Measurements from ENCODE around the gene GINS1.

GINS1 gene

DNA sequence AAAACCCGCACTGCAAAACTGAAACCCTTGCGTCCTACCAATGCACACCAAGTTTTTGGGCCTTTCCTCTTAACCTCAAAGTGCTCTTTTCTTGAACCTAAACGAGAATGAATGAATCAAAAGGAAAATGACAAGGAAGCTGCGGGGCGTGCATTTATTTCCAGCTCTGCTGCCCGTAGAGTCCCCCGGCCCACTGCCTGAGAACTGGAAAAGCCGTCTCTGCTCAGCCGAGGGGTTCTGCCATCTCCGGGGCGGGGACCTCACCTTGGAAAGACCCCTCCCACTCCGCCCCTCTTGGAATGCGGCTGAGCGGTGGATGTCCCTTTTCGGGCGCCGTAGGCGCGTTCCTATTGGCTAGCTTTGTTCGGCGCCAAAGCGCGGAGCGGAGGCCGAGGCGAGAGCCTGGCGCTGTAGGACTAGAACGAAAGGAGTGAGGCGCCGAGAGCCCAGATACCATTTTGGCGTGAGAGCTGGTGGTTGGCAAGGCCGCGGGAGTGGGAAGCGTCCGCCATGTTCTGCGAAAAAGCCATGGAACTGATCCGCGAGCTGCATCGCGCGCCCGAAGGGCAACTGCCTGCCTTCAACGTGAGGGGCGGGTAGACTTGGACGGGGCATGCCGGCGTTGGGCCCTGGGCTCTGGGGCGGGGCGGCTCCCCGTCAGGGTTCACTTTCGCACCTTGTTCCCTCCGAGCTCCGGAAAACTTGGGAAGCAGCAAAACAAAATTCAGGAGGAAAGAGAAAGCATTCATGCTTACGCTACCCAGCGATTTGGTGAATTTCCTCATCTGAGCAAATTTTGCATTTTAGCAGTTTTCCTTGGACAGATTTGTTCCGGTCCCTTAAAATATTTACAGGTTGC, at the start of gene GINS1:
GINS1 (plus strand) TSS at position 363 of the 859 bp plus-strand sequence; CDS start at position 511, 148 bp downstream.
- DNase-seq (ENCODE audit: low read depth): peak; percentile 83

DNA sequence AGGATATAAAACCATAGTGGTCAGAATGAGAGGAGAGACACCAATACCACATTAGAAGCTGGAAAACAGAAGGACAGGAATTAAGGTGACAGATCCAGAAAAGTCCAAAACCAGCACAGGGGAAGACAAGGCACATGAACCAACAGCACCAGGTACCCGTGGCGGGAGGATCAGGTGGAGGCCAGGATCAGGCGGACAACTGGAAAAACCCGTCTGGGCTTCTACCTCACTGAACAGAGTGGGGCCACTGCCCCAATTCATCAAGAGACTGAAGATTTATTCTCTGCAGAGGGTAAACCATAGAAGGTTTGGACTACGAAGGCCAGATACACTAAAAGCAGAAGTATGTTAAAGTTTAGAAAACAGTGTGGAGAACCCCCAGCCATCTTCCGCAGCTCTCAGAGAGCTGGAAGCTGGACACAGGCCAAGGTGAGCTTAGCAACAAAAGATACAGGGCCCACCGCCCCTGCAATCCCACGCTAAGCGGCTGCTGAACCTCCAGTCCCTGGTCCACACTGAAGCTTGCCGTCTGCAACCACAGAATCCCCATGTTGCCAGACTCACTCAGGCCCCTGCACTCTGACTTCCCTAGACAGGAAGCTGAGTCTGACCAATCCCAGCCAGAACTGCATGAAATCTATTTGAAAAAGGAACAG, 46.7 kb upstream of the GINS1 start:
- DNase-seq (ENCODE audit: low read depth): peak; percentile 68

DNA sequence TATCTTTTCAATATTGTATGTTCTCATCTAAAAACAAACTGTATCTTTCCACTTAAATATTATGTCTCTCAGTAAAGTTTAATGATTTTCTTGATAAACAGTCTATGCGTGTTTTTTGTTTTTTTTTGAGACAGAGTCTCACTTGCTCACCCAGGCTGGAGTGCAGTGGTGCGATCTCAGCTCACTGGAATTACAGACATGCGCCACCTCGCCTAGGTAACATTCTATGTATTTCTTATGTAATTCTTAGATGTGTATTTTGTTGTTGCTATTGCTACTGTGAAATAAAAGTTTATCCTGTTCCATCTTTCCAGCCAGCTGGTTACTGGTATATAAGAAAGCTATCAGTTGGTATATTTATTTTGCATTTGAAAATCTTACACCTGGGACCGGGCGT, 46.2 kb upstream of the GINS1 start:
- peak; percentile 19 for DNase-seq (ENCODE audit: low read depth)

DNA sequence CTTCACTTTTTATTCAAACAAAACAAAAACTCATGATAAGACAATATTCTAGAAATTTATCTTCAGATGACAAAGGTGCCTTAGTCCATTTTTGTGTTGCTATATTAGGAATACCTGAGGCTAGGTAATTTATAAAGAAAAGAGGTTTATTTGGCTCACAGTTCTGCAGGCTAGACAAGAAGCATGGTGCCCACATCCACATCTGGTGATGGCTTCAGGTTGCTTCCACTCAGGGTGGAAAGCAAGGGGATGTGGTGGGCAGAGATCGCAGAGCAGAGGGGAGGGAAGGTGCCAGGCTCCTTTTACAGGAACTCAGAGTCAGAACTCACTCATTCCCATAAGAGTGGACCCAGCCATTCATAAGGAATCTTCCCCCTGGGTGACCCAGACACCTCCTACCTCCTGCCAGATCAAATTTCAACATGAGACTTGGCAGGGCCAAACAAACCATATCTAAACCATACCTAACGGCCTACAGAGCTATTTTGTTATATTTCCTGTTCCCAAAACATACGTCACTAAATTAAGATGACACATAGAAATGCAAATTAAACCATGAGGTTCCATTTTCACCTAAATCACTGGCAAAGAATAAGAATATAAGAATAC, 43.2 kb upstream of the GINS1 start:
- peak; percentile 13 for DNase-seq (ENCODE audit: low read depth)

DNA sequence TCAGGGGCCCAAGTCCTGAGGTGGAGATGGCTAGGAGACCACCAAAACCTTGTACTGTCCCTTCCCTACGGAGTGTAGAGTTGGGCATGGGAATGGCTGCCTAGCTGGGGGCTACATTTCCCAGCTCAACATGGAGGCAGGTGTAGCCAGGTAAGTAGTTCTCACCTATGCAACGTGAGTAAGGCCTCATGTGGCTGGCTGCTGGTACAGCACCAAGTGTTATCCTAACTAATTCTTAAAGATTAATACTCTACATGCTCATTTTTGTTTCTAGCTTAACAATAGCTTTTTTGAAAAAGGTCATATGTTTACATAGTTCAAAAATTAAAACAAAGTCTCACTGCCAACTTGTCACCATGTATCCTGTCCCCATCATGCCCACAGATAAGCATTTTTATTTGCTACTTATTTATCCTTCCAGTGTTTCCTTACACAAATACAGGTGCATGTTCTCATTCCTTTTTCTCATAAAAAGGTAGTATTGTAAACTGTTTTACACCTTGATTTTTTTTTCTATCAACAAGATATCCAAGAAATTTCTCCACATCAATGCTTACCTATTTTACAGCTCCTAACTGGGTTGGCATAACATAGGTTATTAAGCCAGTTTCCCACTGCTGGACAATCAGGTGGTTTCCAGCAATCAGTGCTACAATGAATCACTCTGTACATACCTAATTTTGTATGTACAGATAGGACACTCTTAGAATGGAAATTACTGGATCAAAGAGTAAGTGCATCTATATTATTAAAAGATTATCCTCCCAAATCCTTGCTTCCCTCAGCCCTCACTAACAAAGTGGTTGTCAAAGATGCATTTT, 42.4 kb upstream of the GINS1 start:
- no peak for DNase-seq (ENCODE audit: low read depth)

DNA sequence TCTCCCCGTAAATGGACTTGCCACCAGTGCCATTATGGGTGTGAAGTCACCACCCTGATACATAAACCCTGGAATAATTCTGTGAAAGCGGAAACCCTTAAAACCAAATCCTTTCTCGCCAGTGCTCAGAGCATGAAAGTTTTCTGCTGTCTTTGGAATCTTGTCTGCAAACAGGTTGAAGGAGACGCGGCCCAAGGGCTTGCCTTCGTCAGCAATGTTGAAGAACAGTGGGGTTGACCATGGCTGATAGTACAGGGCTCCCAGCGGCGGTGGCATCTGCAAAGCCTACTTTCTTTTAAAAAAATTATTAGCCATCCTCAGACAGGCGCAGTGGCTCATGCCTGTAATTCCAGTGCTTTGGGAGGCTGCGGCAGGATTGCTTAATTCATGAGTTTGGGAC, 38.9 kb upstream of the GINS1 start:
- no peak for DNase-seq (ENCODE audit: low read depth)

DNA sequence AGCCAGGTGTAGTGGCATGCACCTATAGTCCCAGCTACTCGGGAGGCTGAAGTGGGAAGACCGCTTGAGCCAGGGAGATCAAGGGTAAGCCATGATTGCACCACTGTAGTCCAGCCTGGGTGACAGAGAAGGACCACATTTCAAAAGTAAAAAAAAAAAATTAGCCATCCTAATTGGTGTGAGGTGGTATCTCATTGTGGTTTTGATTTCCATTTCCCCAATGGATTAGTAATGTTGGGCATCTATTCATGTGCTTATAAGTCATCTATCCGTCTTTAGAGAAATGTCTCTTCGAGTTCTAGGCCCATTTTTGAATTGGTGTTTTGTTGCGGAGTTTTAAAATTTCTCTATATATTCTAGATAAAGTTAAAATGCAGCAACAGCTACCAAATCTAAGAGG, 38.5 kb upstream of the GINS1 start:
- no peak for DNase-seq (ENCODE audit: low read depth)

DNA sequence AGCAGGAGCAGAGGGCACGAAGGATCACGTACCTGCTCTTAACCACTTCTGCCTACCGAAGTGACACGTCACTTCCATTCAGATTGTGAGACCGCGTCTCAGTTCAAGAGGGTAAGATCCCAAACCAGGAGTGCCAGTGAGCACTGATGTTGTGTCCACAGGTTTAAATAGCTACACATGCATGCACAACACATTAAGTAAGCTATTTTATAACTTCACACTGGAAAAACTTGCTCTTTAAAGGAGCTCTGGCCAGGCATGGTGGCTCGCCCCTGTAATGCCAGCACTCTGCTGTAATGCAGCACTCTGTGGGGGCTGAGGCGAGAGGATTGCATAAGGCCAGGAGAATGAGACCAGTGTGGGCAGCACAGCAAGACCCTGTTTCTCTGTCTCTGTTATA, 37.9 kb upstream of the GINS1 start:
- DNase-seq (ENCODE audit: low read depth): no peak

DNA sequence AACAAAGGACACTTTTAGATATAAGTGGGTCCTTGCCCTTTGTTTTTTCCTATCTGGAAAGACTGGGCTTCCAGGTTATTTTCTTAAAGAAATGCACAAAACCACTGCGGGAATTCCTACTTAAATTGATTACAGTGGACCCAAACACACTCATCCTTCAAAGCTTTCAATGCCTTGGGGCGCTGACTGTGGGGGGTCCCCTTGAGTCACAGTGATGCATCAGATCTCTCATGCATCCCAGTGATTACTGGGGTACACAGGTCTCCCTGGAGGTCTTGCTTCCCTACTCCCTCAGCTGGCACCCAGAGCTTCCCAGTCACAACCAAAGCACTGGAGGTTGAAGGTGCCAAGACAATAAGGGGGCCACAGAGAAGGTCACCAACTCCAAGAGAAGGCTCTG, 37.5 kb upstream of the GINS1 start:
- no peak for DNase-seq (ENCODE audit: low read depth)

DNA sequence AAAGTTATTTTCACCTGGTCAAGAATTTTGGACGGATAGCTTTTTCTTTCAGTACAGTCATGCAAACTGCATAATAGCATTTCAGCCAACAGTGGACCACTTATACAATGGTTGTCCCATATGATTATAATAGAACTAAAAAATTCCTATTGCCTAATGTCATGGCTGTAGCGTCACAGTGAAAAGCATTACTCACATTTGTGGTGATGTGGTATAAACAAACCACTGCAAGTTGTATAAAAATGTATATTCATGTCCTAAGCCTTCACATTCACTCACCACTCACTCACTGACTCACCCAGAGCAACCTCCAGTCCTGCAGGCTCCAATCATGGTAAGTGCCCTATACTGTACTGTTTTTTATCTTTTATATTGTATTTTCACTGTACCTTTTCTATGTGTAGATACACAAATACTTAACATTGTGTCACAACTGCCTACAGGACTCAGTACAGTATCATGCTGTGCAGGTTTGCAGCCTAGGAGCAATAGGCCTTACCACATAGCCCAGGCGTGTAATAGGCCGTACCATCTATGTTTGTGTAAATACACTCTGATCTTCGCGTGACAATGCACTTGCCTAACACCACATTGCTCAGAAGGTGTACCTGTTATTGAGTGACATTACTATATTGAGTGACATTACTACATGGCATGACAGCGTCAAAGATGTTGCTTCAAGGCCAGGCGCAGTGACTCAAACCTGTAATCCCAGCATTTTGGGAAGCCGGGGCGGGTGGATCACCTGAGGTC, 34.7 kb upstream of the GINS1 start:
- DNase-seq (ENCODE audit: low read depth): peak; percentile 97

DNA sequence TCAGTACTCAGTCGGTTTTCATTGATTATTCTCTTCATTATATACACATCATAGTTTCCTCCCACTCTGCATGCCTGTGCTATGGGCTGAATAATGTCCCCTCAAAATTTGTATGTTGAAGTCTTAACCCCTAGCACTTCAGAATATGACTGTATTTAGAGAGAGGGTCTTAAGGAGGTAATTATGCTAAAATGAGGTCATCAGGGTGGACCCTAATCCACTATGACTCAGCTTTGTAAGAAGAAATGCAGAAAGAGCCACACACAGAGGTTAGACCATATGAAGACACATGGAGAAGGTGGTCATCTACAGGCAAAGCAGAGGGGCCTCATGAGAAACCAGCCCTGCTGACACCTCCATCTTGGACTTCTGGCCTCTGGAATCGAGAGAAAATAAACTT, 32.6 kb upstream of the GINS1 start:
- DNase-seq (ENCODE audit: low read depth): no peak

DNA sequence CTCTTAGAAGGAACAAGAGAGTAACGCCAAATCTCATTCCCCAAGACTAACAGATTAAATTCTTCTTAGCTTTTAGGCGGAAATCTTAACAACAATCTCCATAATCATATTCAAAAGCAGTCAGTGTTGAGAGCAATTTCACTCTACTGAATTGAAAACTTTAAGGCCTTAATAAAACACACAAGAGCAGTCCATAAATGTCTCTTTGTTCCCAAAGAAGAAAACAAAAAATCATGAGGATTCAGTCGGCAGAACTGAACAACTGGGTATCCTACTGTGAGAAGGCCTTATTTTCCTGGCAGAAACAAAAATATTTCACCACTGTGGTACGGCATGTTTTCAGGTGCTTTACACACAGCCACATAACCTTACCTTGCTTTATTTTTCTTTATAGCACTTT, 31.2 kb upstream of the GINS1 start:
- no peak for DNase-seq (ENCODE audit: low read depth)

DNA sequence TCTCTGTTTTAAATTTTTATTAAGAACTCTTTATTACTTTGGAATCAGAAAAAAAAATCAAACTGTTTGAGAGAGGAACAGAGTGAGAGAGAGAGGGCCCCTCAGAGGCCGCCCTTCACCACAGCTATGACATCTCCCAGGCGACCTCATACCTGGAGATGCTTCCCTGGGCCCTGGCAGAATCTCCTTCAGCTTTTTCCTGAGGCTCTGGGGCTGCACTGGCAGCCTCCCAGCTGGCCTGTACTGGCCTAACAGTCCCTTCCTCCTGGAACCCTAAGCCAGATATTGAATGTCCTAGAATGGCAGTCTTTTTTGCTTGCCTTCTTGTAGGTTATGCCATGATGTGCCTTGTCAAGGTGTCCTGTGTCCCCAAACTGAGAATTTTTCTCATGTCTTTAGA, 30.6 kb upstream of the GINS1 start:
- no peak for DNase-seq (ENCODE audit: low read depth)

DNA sequence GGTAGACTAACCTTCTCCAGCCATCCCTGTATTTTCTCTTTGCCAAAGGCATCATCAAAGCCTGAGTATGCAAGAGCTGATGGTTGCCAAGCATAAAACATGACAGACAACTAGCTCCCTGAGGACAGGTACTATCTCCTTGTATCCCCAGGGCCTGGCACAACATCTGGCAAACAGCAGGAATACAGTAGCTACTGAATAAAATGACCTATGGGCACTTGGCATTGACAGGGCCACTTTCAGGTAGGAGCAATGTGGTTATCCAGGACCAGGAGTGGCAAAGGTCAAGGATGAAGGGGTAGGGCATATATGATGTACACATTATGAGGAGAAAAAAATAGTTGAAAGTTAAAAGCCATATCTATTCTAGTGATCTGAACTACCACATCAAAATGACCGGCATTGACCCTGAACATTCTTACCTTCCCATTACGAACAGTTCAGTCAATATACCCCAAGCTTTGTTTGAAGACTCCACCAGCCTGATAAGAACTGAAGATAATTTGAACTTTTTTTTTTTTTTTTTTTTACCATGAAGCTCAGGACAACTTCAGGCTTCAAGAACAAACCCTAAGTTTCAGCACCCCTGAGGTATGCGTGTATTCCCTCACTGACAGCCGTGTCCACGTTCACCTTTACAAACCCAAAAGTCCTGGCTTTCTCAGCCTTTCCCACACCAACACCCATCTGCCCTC, 29.1 kb upstream of the GINS1 start:
- DNase-seq (ENCODE audit: low read depth): no peak

DNA sequence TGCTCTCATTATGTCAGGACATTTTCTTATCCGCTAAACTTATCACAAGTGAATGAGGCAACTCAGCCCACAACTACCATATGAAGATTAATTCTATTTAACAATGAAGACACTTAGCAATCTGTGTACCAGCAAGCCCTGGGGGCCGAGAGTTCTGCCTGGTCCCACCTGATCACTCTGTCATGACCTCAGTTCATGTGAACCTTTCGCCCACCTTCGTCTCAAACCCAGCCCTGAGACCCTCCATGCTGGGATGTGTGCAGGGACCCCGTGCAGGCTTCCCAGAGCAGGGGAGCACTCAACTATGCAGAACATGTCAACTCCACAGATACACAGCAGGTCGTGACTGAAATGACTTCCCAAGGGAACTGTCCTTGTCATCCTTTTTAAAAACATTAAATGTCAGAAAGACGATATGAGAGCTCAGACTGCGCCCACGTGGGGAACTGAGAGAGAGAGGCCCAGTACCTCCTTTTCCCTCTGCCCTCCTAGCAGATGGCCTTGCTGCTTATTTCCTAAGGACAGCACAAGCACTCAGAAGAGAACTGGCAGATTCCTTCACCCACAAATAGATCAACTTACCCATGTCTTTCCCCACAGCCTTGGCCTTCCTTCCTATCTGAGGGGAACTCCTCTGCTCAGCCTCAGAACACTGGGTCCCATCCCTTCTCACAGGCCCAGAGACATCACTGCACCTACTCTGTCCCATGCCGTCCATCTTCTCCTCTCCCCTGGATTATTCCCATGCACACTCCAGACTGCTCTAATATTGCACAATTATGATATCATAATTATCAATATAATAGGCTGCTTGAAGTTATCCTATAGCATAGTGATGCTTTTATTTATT, 28.4 kb upstream of the GINS1 start:
- DNase-seq (ENCODE audit: low read depth): peak; percentile 46

DNA sequence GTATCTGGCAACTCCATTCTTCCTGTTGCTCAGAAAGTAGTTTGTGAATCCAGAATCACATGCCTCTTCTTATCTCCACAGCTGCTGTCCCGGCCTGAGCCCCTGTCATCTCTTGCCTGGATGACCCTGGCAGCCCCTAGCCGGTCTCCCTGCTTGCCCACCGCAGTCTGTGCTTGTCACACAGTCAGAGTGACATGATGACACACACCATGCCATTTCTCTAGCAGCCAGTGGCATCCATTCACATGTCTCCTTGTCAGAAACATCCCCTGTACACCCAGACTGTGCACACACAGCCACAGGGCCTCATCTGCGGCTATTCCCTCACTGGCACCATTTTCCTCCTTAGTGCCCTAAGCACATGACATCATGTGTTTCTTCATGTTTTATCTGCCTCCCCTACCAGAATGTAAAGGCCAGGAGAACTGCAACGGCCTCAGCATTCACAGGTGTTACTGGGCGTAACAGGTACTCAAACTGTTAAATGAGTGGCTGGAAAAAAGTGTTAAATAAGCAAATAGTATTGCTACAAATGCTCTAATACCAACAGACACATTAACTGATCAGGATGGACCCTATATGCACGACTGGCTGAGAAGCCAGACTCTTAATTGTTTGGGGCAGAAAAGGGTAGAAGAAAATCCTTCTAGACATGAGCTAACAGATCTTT, 26.4 kb upstream of the GINS1 start:
- no peak for DNase-seq (ENCODE audit: low read depth)

DNA sequence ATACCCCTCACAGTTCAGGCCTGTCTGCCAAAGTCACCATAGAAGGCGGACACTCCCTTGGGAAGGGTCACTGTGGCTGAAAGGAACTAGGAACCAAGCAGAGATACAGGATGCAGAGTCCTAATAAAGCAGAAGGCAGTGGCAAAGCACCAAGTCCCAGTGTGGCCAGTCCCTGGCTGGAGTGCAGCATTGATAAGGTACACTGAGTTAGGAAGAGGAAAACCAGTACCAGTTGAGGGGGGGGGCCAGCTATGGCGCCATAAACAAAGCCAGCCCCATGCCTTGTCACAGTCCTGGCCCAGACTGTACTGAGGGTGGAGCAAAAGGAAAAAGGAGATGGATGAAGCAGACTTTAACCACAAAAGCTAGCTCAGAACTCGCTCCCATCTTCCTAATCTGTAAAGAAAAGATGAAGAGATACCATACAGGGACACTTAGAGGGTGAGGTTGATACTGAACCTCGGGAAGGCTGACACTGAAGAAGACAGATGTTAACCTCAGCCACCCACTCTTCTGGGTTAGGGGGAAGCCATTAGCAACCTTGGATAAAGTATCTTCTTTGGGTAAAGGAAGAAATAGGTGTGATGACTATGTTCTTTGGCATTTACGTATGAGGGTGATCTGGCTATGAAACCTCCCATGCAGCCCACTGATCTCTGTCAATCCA, 24.6 kb upstream of the GINS1 start:
- peak; percentile 32 for DNase-seq (ENCODE audit: low read depth)

DNA sequence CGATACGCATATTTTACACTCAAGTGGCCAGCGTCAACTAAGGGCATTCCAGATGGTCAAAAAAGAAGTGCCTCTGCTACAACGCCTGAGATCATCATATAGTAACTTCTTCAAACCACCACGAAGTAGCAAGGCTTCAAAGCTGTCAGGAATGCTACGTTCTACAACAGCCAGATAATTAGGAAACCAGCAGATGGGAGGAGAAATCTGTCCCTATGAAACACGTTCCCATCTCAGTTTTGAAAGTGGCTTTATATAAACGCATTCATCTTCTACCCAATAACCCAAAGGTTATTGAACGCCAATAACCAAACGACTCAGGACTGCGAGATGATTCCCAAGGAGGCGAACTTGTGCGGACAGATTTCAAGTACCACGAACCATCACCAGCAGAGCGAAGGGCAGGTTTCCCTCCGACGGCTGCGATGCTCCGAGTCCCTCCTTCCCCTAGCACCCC, 18.0 kb upstream of the GINS1 start:
- peak; percentile 41 for DNase-seq (ENCODE audit: low read depth)

All from amniotic epithelial cell (primary cell).